HT-29 (cell line): ENCODE results near the gene WNT7B. TPM values are rescaled to one million over a fixed set of nuclear protein-coding genes. Genes with fewer than 3 reads are reported as not detected.

Experiments
- DNase-seq: peaks from one replicate; pipeline ENCODE4 v3.0.0-alpha.2; 2015; ENCODE audit warnings: low spot score
- total RNA-seq: library from RNA; depleted of rRNA; stranded (reverse); fragments of >200 nt; shearing (Covaris generic); gene quantifications from 2 replicates; pipeline ENCODE4 v1.2.3, GENCODE V29; 2014

The WNT7B gene
- total RNA-seq, 1 experiment from 2014 or later = 31.4 TPM

DNA sequence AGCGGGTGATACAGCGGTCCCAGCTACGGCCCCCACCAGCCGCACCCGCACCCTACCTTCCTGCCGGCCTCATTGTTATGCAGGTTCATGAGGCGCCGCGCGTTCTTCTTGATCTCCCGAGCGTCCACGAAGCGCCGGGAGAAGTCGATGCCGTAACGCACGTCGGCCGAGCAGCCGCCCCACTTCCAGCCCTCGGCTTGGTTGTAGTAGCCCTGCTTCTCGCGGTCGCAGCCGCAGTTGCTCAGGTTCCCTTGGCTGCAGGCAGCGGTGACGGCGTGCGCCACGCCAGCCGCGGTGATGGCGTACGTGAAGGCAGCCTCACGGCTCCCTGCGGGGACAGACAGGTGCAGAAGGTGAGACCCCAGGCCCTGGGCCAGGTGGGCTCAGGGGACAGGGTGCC, 45.9 kb downstream of the WNT7B start:
- no peak for DNase-seq

DNA sequence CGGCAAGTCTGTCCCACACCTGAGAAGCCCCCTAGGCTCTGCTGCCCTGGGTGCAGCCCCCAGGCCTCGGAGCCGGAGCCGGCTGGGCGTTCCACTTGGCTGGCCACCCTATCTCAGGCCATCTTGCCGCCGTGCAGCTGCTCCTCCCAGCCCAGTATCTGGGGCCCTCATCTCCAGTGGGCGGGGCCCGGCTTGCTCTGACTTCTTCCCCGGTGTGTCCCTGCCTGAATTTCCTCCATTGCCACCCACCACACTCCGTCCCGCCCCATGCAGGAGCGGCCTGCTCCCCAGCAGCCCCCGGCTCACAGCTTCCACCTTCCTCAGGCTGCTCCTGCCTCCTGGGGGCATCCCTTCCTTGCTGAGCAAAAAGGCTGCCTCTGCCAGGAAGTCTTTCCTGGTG, 46.6 kb downstream of the WNT7B start:
- no peak for DNase-seq

DNA sequence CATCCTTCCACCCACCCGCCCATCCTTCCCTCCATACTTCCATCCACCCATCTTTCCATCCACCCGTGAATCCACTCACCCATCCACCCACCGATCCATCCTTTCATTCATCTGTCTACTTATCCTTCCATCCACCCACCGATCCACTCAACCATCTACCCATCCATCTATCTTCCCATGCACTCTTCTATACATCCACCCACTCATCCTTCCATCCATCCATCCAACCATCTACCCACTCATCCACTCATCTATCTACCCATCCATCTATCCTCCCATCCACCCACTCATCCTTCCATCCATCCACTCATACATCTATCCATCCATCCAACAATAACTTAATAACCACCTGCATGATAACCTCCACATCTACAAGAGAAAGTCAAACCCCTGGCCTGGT, 47.3 kb downstream of the WNT7B start:
- DNase-seq = no peak

DNA sequence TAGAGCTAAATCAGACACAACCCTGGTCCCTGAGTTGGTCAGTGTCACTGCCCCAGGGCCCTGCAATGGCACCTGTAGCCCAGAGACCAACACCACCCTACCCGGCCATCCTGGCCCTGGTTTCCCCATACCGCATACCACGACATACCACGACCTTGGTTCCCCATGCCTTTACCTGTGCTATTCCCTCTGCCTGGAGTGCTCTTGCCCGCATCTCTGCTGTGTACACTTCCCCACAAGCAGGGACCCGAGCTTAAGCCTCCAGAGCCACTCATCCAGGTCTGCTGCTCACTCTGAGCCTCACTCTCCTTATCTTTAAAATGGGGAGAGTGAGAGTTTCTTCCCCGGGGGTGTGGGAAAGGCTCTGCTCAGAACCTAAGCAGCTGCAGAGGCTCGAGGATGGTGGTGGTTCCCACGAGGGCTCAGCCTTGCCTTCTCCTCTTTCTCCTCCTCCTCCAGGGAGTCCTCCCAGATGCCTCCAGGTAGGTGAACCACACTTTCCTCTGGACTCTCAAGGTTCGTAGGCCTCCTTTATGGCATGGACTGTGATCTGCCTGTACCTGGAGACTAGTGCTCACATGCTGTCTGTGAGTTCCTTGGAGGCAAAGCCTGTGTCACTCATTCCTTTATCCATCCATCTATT, 48.1 kb downstream of the WNT7B start:
- DNase-seq = no peak

DNA sequence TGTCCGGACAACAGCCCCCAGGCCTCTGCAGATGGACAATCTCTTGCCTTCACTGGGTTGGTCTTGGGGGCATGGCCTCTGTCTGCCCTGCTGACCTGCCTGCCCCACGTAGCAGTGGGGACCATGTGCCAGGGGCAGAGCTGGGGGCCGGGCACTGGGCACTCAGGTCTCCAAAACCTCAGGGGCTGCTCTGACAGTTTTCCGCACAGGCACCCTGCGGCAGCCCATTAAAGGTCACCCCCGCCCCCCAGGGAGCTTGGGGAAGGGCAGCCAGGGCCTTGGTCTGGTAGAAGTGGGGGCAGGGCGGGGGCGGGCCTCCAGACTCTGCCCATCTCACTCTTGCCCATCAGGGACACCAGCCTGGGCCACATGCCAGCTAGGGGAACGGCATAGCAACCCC, 49.9 kb downstream of the WNT7B start:
- DNase-seq = no peak

DNA sequence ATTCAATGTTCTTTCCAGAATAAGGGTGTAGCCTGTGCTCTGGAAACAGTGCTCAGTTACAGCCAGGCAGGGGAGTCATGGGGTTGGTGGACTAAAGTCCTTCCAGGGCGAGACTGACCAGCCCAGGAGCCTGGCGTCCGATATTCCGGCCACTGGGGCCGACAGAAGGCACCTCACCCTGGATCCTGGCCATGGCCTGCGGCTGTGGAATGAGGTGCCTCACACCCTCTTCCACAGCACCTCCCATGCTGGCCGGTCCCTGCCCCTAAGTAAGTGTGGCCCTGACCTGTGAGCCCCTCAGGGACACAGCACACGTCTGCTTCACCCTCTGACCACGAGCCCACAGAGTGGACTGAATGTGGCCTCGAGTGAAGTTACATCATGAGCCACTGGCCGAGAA, 50.5 kb downstream of the WNT7B start:
- DNase-seq = no peak

DNA sequence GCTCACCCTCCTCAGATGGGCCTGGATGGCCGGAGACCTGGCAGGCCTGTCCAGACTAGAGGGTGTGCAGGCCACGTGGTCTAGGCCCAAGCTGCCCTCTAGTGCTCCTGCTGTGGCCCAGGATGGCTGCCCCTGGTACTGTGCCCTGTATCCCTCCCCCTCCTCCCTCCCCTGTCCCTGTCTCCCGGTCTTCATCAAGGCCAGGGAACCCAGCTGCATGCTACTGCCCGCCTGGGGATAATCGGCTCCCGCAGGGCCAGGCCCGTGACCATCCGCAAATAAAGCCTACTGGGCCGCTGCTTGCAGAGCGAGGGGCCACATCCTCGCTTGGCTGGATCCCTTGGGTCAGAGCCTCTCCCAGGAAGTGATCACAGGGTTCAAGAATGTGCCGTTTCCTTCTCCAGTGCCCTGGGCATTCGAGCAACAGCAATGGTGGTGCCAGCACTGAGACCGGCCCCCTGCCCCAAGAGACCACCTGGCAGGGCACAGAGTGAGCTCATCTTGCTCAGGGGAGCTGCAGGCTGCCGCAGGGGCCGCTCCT, 51.1 kb downstream of the WNT7B start:
- DNase-seq = no peak

DNA sequence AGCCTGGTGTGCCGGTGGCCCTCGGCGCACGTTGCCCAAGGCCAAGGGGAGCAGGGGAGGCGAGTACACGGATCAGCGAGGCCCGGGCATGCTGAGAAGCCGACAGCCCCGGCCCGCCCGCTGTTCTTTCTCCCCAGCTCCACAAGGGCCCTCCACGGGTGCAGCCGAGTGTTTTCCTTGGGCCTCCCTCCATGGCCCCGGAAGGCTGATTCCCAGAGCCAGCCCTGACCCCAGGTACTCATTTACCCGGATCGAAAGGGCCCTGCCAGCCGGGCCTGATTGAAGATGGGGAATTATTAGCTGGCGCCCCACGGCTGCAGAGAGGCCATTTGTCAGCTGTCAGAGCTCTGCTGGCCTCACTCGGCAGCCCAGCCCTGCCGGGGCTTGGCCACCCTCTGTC, 53.1 kb downstream of the WNT7B start:
- DNase-seq = peak; percentile 48

DNA sequence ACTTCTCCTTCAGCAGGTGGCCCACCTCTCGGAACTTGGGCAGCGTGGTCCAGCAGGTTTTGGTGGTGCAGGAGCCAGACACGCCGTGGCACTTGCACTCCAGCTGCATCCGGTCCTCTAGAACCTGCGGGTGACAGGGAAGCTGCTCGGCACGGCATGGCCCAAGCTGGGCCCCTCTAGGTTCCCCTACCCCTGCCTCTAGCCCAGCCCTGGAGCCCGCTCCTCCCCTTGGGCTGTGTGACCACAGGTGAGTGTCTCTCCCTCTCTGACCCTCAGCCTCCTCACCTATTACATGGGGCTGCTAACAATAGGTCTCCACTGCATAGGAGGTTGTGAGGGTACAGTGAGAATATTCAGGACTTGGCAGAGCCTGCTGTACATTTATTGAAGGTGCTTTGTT, 53.8 kb downstream of the WNT7B start:
- DNase-seq = no peak

DNA sequence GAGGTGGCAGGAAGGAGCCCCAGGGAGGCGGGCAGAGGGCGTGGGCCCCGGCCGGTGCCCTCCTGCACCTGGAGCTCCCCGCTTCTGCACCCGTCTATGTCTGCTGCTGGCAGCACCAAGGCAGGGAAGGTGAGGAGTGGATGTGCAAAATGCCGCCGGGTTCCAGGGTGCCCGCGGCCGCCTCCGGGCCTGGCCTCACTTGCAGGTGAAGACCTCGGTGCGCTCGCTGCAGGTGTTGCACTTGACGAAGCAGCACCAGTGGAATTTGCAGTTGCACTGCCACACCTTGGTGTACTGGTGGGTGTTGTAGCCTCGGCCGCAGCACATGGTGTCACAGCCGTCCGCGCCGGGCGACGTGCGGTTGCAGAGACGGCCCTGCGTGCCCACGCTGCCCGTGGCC, 54.3 kb downstream of the WNT7B start:
- DNase-seq = no peak

DNA sequence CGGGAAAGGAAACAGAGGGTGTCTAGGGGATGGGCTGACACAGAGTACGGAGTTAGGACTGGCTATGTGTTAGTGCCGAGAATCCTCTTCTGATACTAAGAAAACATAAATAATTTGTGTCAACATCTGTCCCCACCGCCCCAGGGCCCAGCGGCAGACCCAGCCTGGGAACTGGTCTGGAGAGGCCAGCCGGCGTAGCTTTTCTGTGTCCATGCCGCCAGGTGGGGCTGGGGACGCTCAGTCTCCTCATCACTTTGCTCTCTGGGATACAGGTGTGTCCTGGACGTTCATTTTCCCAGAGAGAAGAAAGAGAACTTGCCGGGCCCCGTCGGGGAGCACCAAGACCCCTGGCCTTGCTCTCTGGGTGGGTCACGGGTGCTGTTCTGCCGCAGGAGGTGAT, 54.7 kb downstream of the WNT7B start:
- no peak for DNase-seq

DNA sequence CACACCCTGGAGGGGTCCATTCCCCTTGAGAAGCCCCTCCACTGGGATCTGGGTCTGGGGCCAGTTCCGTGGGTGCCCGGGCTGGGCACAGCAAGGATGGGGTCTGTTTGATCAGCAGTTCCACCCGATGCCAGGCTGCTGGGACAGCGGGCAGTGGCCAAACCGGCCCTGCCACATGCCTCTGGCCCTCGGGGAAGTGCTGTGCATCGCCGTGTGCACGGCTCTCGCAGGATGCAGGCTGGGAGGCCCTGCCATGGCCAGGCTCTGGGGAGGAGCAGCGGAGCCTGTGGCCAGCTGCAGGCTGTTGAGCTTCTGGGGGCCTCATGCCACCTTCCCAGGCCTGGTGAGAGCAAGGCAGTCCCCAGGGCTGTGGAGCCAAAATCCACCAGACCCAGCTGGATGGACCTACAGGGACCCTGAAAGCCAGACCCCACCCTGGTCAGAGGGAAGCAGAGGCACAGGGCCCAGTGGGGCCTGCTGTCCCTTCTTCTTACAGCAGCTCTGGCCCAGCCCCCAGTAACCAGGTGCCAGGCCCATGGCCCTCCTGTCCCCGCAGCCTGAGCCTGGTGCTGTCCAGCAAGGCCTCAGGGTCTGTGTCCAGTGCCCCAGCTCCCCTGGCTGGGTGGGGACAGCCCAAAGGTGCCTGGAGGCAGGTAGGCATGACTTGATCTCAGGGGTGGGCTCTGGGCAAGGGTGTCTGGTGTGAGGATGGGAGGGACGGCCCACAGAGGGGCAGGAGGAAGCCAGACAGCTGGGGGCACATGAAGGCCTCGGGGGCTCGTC, 57.3 kb downstream of the WNT7B start:
- peak; percentile 88 for DNase-seq

DNA sequence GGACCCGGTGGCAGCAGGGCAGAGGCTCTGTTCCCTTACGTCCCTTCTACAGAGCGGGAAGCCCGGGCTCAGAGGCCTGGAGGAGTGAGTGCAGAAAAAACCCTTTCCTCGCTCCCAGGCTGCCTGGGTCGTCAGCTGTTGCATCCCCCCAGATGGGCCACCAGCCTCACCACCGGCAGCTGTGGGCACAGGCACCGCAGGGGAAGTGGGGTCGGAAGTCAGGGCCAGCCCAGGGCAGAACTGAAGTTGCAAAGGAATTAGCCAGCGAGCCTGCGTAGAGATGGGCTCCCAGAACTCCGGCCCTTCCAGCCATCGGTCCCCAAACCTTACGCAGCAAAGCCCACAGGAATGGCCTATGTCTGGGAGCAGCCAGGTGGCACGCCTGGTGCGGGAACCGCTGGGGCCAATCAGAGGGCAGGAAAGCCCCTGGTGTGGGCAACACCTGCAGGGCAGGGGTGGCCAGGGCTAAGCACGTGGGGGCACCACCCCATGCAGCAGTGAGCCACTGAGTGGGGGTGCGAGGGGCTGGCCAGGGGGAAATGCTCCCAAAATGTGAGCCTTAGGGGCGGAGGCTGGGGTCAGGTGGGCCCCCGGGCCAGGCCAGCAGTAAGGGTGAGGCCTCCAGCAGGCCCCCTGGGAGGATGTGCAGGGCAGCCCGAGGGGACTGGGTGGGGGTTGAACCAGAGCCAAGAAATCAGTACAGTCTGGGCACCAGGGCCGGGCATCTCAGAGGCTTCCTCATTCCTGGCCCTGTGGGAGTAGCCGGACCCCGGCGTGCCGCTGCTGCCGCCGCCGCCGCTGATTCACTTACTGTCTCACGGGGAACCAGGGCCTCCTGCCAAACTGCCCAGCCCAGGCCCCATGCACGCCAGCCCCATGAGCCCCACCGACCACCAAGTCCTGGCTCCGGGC, 58.2 kb downstream of the WNT7B start:
- peak; percentile 87 for DNase-seq

DNA sequence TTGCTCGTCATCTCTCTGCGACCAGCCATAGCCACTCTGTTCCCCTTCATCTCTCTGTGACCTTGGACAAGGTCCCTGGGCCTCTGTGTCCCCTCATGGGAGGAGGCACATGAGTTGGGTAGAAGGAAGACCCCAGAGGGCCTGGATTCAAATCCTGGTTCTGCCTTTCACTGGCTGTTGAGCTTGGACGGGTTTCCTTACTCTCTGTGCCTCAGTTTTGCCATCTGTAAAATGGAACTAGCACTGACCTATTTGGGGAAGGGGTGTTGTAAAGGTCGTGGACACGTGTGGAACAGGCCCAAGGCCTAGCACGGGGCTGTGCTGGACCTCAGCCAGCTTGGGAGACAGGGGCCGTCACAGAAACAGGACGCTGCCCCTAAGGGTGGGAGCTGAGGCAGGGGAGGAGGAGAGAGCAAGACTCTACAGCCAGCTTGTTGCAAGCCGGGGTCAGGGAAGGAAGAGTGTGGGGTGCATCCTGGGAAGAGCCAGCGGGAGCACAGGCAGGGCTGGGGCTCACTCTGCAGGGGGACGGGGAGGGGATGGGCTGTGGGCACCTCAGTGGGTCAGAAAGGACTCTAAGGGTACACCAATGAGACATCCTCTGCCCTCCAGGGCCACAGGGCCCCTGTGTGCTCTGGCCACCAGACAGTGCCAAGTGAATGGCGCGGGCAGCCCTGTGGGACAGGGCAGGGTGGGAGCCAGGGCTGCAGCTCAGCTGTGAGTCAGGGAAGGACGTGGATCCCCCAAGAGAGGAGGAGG, 59.1 kb downstream of the WNT7B start:
- DNase-seq = no peak

DNA sequence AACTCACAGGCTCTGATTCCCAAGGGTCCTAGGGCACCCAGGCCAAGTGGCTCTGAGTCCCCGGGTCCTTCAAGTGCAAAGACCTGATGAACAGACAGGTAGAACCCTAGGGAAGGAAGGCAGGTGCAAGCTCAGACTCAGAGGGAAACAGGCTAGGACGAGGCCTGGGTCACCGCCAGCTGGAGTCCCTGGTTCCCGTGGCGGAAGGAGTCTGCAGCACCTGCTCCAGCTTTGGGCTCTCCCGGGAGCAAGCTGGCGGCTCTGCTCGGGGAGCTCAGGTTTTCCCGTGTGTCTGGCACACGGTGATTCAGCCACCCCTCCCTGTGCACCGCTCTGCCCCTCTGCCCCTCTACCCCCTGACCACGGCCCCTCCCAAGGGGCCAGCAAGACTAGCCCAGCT, 59.8 kb downstream of the WNT7B start:
- no peak for DNase-seq

DNA sequence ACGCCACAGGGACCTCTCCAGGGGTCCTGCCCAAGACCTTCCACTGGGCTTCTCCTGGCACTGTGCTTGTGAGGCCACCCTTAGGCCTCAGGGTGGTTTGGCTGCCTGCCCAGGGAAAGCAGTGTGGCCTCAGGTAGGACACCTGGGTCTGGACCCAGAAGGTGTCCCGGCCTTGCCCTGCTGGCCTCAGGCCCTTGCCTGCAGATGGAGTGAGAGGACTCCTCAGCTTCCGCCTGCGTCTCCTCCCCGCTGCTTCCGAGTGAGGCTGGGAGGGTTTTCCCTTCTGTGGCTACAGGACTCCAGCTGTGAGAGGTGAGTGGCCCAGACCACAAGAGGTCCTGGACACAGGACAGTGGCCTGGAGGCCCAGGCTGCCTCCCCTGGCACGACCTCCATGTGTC, 60.4 kb downstream of the WNT7B start:
- DNase-seq = peak; percentile 26

DNA sequence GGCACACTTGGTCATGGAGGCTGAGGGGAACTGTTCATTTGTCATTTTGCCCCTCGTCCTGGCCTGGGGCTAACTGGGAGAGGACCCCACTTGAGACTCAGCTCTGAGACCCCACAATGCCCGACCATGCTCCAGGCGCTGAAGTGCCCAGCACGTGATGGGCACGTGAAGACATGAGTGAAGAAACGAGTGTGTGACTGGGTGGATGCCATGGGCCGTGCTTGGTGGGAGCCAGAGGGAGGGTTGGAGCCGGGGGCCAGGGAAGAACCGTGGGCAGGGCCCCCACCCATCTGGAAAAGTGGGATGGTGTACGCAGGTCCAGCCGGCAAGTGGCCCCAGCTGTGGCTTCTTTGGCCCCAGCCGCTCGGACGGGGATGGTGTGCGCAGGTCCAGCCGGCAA, 61.1 kb downstream of the WNT7B start:
- DNase-seq = no peak

DNA sequence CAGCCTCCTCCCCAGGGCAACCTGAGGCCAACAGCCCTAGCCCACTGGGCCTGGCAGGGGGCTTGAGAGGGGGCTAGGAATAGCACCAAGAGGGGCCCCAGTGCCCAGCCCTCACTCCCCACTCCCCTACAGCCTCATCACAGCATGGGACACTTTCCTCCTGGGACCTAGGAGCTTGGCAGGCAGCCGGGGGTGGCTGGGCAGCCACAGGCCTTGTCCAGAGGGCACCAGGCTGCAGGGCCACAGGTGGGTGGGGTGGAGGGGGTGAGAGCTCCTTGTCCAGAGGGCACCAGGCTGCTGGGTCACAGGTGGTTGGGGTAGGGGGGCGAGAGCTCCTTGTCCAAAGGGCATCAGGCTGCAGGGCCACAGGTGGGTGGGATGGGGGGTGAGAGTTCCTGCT, 61.8 kb downstream of the WNT7B start:
- DNase-seq = no peak

DNA sequence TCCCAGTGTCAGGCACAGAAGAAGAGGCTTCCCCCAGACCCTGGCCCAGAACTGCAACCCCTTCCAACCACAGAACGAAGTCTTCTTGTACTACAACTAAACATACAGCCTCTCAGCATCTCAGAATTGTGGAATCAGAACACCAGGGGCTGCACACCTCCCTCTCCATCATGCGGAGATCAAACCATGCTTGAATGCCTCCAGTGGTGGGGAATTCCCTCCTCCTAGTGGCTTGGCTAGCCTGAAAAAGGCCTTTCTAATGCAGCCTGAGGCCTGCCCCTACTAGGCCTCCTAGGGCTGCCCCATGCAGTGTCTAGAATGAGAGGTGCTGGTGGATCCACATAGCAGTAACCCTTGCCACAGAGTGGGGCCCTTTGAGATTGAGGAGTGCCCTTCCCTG, 62.7 kb downstream of the WNT7B start:
- no peak for DNase-seq

DNA sequence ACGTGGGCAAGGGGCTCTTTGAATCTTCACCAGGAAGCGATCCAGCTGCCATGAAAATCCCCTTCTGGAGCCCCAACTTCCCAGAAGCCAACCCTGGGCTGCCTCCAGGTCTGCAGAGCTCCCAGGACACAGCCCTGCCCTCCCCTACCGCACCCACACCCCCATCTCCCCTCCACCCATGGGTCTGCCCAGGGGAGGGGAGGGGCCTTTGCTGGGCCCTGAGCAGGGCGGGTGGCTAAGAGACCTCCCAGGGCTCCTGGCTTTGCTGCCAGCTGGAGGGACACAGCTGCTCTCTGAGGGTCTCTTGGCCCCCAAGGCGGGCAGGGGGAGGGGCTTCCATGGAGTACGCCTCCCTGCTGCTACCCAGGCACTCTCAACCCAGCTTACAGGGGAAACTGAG, 64.1 kb downstream of the WNT7B start:
- no peak for DNase-seq

DNA sequence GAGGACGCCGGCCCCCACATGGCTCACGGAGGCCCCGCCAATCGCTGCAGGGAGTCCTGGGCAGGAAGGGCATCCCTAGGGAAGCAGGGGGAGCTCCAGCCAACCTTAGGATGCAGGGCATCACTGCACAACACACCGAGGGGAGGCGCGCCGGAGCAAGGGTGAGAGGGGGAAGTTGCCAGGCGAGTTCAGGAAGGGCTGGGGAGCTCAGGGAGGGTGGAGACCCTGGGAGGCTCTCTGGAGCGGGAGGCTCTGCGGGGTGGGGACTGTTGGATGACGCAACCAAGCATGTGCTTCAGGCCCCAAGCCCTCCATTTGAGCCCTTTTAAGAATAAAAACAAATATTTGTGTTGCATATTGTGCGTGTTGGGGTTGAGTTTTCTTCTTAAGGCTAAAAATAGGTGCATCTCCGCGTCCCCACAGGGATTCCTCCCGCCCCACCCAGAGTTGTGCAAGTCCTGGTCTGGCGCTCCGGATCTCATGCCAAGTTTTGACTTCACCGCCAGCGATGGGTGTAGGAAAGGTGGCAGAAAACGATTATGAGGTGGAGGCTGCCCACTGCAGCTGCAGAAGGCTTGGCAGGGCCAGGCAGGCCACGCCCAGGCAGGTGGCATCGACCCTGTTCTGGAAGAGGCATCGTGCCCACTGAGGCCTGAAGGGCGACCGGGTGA, 65.2 kb downstream of the WNT7B start:
- DNase-seq = peak; percentile 81
